ENCODE measurements around the gene CEACAM6. TPM values are rescaled to one million over a fixed set of nuclear protein-coding genes. Genes with fewer than 3 reads are reported as not detected.

Gene CEACAM6
- total RNA-seq, 1 donor = not detected

DNA sequence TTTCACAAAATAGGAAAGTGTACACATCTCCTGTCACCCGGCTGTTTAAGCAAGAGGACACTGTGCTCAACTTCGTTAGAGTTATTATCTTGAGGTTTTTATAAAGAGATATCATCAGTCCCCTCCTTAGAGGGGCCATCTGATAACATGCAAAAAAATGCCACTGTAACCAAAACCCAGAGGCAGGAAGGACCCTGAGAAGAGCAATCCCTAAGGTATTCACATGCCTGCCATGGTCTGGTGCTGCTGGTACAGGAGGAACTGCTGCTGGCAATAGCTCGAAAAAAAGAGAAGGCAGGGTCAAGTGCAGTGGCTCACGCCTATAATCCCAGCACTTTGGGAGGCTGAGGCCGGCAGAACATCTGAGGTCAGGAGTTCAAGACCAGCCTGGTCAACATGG is 28.3 kb downstream of the CEACAM6 start:
- no peaks in the 10 kb centered on the region for H3K4me1 ChIP-seq (ENCODE audit: insufficient read depth, low read length)
- no peak overlapping the region for H2AFZ ChIP-seq (ENCODE audit: low read length)
- H4K20me1 ChIP-seq (ENCODE audit: insufficient read depth, low read length) = no peaks in the 10 kb centered on the region
- no peaks in the 10 kb centered on the region for H3K9me3 ChIP-seq (ENCODE audit: low read depth, low read length)
- no peak overlapping the region for H3K4me2 ChIP-seq (ENCODE audit: insufficient read depth, low read length)
- H3K36me3 ChIP-seq (ENCODE audit: insufficient read depth, low read length) = no peaks in the 10 kb centered on the region
- no peak for DNase-seq (ENCODE audit: insufficient read length, low spot score, missing footprints)
- peaks cover 21% of the 10 kb centered on the region for H3K27me3 ChIP-seq (ENCODE audit: insufficient read depth, low read length)
- no peak overlapping the region for H3K4me3 ChIP-seq (ENCODE audit: insufficient read depth, low read length)
- no peaks in the 10 kb centered on the region for H3K79me2 ChIP-seq (ENCODE audit: insufficient read depth, low read length)
- H3K27ac ChIP-seq (ENCODE audit: low read depth, low read length) = no peak overlapping the region
- TF ChIP-seq CTCF (IDR thresholded peaks at IDR 0.05; ENCODE audit: extremely low read depth, low read depth, low read length) = no peak

DNA sequence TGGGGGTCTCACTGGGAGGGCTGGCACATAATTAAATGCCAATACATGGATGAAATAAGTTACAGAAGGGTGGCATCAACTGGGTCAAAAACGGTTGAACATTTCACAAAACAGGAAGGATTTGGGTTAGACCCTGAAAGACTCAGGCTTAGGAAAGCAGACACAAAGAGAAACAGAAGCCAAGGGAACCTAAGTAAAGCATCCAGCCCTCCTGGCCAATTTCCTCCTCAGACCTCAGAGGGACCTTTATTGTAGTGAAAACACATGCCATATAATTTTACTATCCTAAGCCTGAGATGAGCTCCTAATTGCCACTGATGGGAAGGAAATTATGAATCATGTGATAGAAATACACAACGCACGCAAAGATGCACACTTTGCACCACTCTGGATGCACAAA is 29.0 kb downstream of the CEACAM6 start:
- no peaks in the 10 kb centered on the region for H4K20me1 ChIP-seq (ENCODE audit: insufficient read depth, low read length)
- DNase-seq (ENCODE audit: insufficient read length, low spot score, missing footprints) = no peak
- no peaks in the 10 kb centered on the region for H3K36me3 ChIP-seq (ENCODE audit: insufficient read depth, low read length)
- H3K4me3 ChIP-seq (ENCODE audit: insufficient read depth, low read length) = no peak overlapping the region
- no peak overlapping the region for H3K27ac ChIP-seq (ENCODE audit: low read depth, low read length)
- no peak overlapping the region for H3K4me2 ChIP-seq (ENCODE audit: insufficient read depth, low read length)
- TF ChIP-seq CTCF (IDR thresholded peaks at IDR 0.05; ENCODE audit: extremely low read depth, low read depth, low read length) = no peak
- H2AFZ ChIP-seq (ENCODE audit: low read length) = no peak overlapping the region
- H3K79me2 ChIP-seq (ENCODE audit: insufficient read depth, low read length) = no peaks in the 10 kb centered on the region
- no peaks in the 10 kb centered on the region for H3K4me1 ChIP-seq (ENCODE audit: insufficient read depth, low read length)
- H3K27me3 ChIP-seq (ENCODE audit: insufficient read depth, low read length) = peaks cover 21% of the 10 kb centered on the region
- H3K9me3 ChIP-seq (ENCODE audit: low read depth, low read length) = no peaks in the 10 kb centered on the region

GRCh38 chr19:41784743-41785142 is 29.4 kb downstream of the CEACAM6 start:
- H3K4me2 ChIP-seq (ENCODE audit: insufficient read depth, low read length) = no peak overlapping the region
- H3K4me1 ChIP-seq (ENCODE audit: insufficient read depth, low read length) = no peaks in the 10 kb centered on the region
- no peak for TF ChIP-seq CTCF (IDR thresholded peaks at IDR 0.05; ENCODE audit: extremely low read depth, low read depth, low read length)
- H3K27me3 ChIP-seq (ENCODE audit: insufficient read depth, low read length) = peaks cover 21% of the 10 kb centered on the region
- no peaks in the 10 kb centered on the region for H4K20me1 ChIP-seq (ENCODE audit: insufficient read depth, low read length)
- no peak overlapping the region for H2AFZ ChIP-seq (ENCODE audit: low read length)
- no peaks in the 10 kb centered on the region for H3K36me3 ChIP-seq (ENCODE audit: insufficient read depth, low read length)
- H3K9me3 ChIP-seq (ENCODE audit: low read depth, low read length) = no peaks in the 10 kb centered on the region
- no peak overlapping the region for H3K27ac ChIP-seq (ENCODE audit: low read depth, low read length)
- H3K4me3 ChIP-seq (ENCODE audit: insufficient read depth, low read length) = no peak overlapping the region
- no peaks in the 10 kb centered on the region for H3K79me2 ChIP-seq (ENCODE audit: insufficient read depth, low read length)
- DNase-seq (ENCODE audit: insufficient read length, low spot score, missing footprints) = no peak

DNA sequence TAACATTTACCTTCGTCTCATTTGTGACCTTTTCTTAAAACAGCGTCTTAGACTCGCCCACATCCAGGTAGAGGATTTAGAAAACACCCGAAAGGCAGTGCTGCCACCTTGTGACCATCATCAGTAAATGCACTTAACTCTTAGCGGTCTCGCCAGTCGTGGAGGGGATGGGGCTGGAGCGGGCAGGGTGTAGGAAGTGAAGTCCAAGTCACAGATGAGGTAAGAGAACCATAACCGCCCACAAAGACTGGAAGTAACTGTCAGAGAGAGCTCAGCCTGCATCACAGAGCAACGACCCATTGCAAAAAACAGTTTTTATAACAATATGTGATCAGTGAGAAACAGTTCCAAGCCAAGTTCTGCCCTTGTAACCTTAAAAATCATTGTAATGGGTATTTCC is 30.3 kb downstream of the CEACAM6 start:
- Histone ChIP-seq H2AFZ (ENCODE audit: low read length) (no peak overlapping the region), H4K20me1 (ENCODE audit: insufficient read depth, low read length) (no peaks in the 10 kb centered on the region), H3K9me3 (ENCODE audit: low read depth, low read length) (no peaks in the 10 kb centered on the region), H3K79me2 (ENCODE audit: insufficient read depth, low read length) (no peaks in the 10 kb centered on the region), H3K4me1 (ENCODE audit: insufficient read depth, low read length) (no peaks in the 10 kb centered on the region), H3K27ac (ENCODE audit: low read depth, low read length) (no peak overlapping the region), H3K4me3 (ENCODE audit: insufficient read depth, low read length) (no peak overlapping the region), H3K36me3 (ENCODE audit: insufficient read depth, low read length) (no peaks in the 10 kb centered on the region), H3K27me3 (ENCODE audit: insufficient read depth, low read length) (peaks cover 21% of the 10 kb centered on the region), H3K4me2 (ENCODE audit: insufficient read depth, low read length) (no peak overlapping the region)
- DNase-seq (ENCODE audit: insufficient read length, low spot score, missing footprints) = no peak
- TF ChIP-seq CTCF (IDR thresholded peaks at IDR 0.05; ENCODE audit: extremely low read depth, low read depth, low read length) = peak; percentile 81

All from osteoblast (primary cell).